ENCODE data around the gene GPR18.
"Not testable (repeated sequence)": the region's sequence is repeated elsewhere in the genome, so short reads cannot be mapped to it uniquely, and the experiment has no call there.

Gene GPR18

GRCh38 chr13:99231721-99232120, 26.5 kb downstream of the GPR18 start:
- H4K91ac ChIP-seq (ENCODE audit: low read depth, low read length) = no peak overlapping the region
- H3K4me2 ChIP-seq (ENCODE audit: low read length) = no peak overlapping the region
- H3K79me2 ChIP-seq (ENCODE audit: control insufficient read depth, insufficient read depth, low read length, poor library complexity) = peaks cover 6% of the 10 kb centered on the region
- no peak overlapping the region for H2BK12ac ChIP-seq (ENCODE audit: low read length)
- no peaks in the 10 kb centered on the region for H3K79me1 ChIP-seq (ENCODE audit: low read length)
- no peak overlapping the region for H3K4ac ChIP-seq (ENCODE audit: low read depth, low read length)
- H3K4me1 ChIP-seq (ENCODE audit: control insufficient read depth in 1 of 2, insufficient read depth in 2 of 2, low read length in 2 of 2) = peaks cover 3 to 5% of the 10 kb centered on the region in 2 experiments
- H3K18ac ChIP-seq (ENCODE audit: low read length) = no peak overlapping the region
- H3K4me3 ChIP-seq (ENCODE audit: low read depth, low read length) = no peak overlapping the region
- H3K9me3 ChIP-seq (ENCODE audit: insufficient read depth, low read depth, low read length) = no peaks in the 10 kb centered on the region
- H2AK5ac ChIP-seq (ENCODE audit: low read length) = no peak overlapping the region
- no peak overlapping the region for H3K27ac ChIP-seq (ENCODE audit: low read depth, low read length)
- H4K8ac ChIP-seq (ENCODE audit: low read depth, low read length) = no peak overlapping the region
- DNase-seq = peak; percentile 9 to 28
- WGBS (ENCODE audit: extremely low coverage, insufficient coverage, insufficient read length) = no CpG with 5 or more reads among the region's 1 CpG
- H2BK120ac ChIP-seq (ENCODE audit: insufficient read depth, low read length, poor library complexity) = no peak overlapping the region
- H3K27me3 ChIP-seq (ENCODE audit: insufficient read depth, low read length) = no peaks in the 10 kb centered on the region
- H3K23ac ChIP-seq (ENCODE audit: low read length) = no peak overlapping the region
- H3K14ac ChIP-seq (ENCODE audit: low read length) = no peak overlapping the region
- H3K36me3 ChIP-seq (ENCODE audit: control insufficient read depth in 1 of 2, insufficient read depth in 2 of 2, low read length in 2 of 2) = peaks cover 0 to 6% of the 10 kb centered on the region in 2 experiments
- H4K12ac ChIP-seq (ENCODE audit: low read depth, low read length) = no peak overlapping the region
- no peak overlapping the region for H2AFZ ChIP-seq (ENCODE audit: insufficient read depth, low read length, poor library complexity)
- no peak overlapping the region for H3K9ac ChIP-seq (ENCODE audit: low read length)
- H2BK5ac ChIP-seq (ENCODE audit: low read depth, low read length, poor library complexity) = no peak overlapping the region

GRCh38 chr13:99230991-99231390, 27.2 kb downstream of the GPR18 start:
- Histone ChIP-seq H3K4me2 (ENCODE audit: low read length) (no peak overlapping the region), H4K8ac (ENCODE audit: low read depth, low read length) (no peak overlapping the region), H3K4ac (ENCODE audit: low read depth, low read length) (peak overlapping the region; percentile 19), H3K36me3 (ENCODE audit: control insufficient read depth in 1 of 2, insufficient read depth in 2 of 2, low read length in 2 of 2) (peaks cover 0 to 6% of the 10 kb centered on the region in 2 experiments), H3K9me3 (ENCODE audit: insufficient read depth, low read depth, low read length) (no peaks in the 10 kb centered on the region), H2BK12ac (ENCODE audit: low read length) (no peak overlapping the region), H3K27me3 (ENCODE audit: insufficient read depth, low read length) (no peaks in the 10 kb centered on the region), H4K12ac (ENCODE audit: low read depth, low read length) (no peak overlapping the region), H3K4me3 (ENCODE audit: low read depth, low read length) (no peak overlapping the region), H3K23ac (ENCODE audit: low read length) (no peak overlapping the region), H3K4me1 (ENCODE audit: control insufficient read depth in 1 of 2, insufficient read depth in 2 of 2, low read length in 2 of 2) (peaks cover 3 to 5% of the 10 kb centered on the region in 2 experiments), H4K91ac (ENCODE audit: low read depth, low read length) (no peak overlapping the region), H3K14ac (ENCODE audit: low read length) (no peak overlapping the region), H2AFZ (ENCODE audit: insufficient read depth, low read length, poor library complexity) (no peak overlapping the region), H3K79me2 (ENCODE audit: control insufficient read depth, insufficient read depth, low read length, poor library complexity) (peaks cover 6% of the 10 kb centered on the region), H2BK120ac (ENCODE audit: insufficient read depth, low read length, poor library complexity) (no peak overlapping the region), H2BK5ac (ENCODE audit: low read depth, low read length, poor library complexity) (no peak overlapping the region), H2AK5ac (ENCODE audit: low read length) (no peak overlapping the region), H3K18ac (ENCODE audit: low read length) (no peak overlapping the region), H3K79me1 (ENCODE audit: low read length) (no peaks in the 10 kb centered on the region), H3K9ac (ENCODE audit: low read length) (no peak overlapping the region), H3K27ac (ENCODE audit: low read depth, low read length) (no peak overlapping the region)
- no peak for DNase-seq
- no CpG with 5 or more reads among the region's 3 CpGs for WGBS (ENCODE audit: extremely low coverage, insufficient coverage, insufficient read length)

GRCh38 chr13:99230588-99230987, 27.6 kb downstream of the GPR18 start:
- not testable (repeated sequence) for H3K18ac ChIP-seq (ENCODE audit: low read length); H2BK12ac ChIP-seq (ENCODE audit: low read length); H3K4me2 ChIP-seq (ENCODE audit: low read length); H3K27me3 ChIP-seq (ENCODE audit: insufficient read depth, low read length); H3K4me3 ChIP-seq (ENCODE audit: low read depth, low read length); H3K4me1 ChIP-seq (ENCODE audit: control insufficient read depth in 1 of 2, insufficient read depth in 2 of 2, low read length in 2 of 2); H3K27ac ChIP-seq (ENCODE audit: low read depth, low read length); H2AFZ ChIP-seq (ENCODE audit: insufficient read depth, low read length, poor library complexity); H2AK5ac ChIP-seq (ENCODE audit: low read length); H3K36me3 ChIP-seq (ENCODE audit: control insufficient read depth in 1 of 2, insufficient read depth in 2 of 2, low read length in 2 of 2); H2BK120ac ChIP-seq (ENCODE audit: insufficient read depth, low read length, poor library complexity); H2BK5ac ChIP-seq (ENCODE audit: low read depth, low read length, poor library complexity); H4K12ac ChIP-seq (ENCODE audit: low read depth, low read length); H3K9ac ChIP-seq (ENCODE audit: low read length); H4K91ac ChIP-seq (ENCODE audit: low read depth, low read length); H4K8ac ChIP-seq (ENCODE audit: low read depth, low read length); H3K79me1 ChIP-seq (ENCODE audit: low read length); H3K79me2 ChIP-seq (ENCODE audit: control insufficient read depth, insufficient read depth, low read length, poor library complexity); H3K4ac ChIP-seq (ENCODE audit: low read depth, low read length); H3K14ac ChIP-seq (ENCODE audit: low read length); H3K9me3 ChIP-seq (ENCODE audit: insufficient read depth, low read depth, low read length); H3K23ac ChIP-seq (ENCODE audit: low read length)
- peak in 1 of 2 donors; percentile 4 for DNase-seq
- no CpG with 5 or more reads among the region's 12 CpGs for WGBS (ENCODE audit: extremely low coverage, insufficient coverage, insufficient read length)

- Histone ChIP-seq H3K18ac (ENCODE audit: low read length) (peak overlapping the region; percentile 75), H4K91ac (ENCODE audit: low read depth, low read length) (no peak overlapping the region), H3K27me3 (ENCODE audit: insufficient read depth, low read length) (no peaks in the 10 kb centered on the region), H2BK12ac (ENCODE audit: low read length) (no peak overlapping the region), H2BK5ac (ENCODE audit: low read depth, low read length, poor library complexity) (no peak overlapping the region), H2AK5ac (ENCODE audit: low read length) (no peak overlapping the region), H3K79me1 (ENCODE audit: low read length) (no peaks in the 10 kb centered on the region), H3K4me1 (ENCODE audit: control insufficient read depth in 1 of 2, insufficient read depth in 2 of 2, low read length in 2 of 2) (peaks cover 3 to 5% of the 10 kb centered on the region in 2 experiments), H3K9me3 (ENCODE audit: insufficient read depth, low read depth, low read length) (no peaks in the 10 kb centered on the region), H4K8ac (ENCODE audit: low read depth, low read length) (no peak overlapping the region), H3K79me2 (ENCODE audit: control insufficient read depth, insufficient read depth, low read length, poor library complexity) (peaks cover 6% of the 10 kb centered on the region), H3K36me3 (ENCODE audit: control insufficient read depth in 1 of 2, insufficient read depth in 2 of 2, low read length in 2 of 2) (peaks cover 0 to 6% of the 10 kb centered on the region in 2 experiments), H3K9ac (ENCODE audit: low read length) (no peak overlapping the region), H2AFZ (ENCODE audit: insufficient read depth, low read length, poor library complexity) (no peak overlapping the region), H4K12ac (ENCODE audit: low read depth, low read length) (no peak overlapping the region), H3K4me2 (ENCODE audit: low read length) (no peak overlapping the region), H3K4ac (ENCODE audit: low read depth, low read length) (no peak overlapping the region), H3K4me3 (ENCODE audit: low read depth, low read length) (no peak overlapping the region), H2BK120ac (ENCODE audit: insufficient read depth, low read length, poor library complexity) (no peak overlapping the region), H3K23ac (ENCODE audit: low read length) (no peak overlapping the region), H3K27ac (ENCODE audit: low read depth, low read length) (no peak overlapping the region), H3K14ac (ENCODE audit: low read length) (no peak overlapping the region)
- DNase-seq = peak in 1 of 2 donors; percentile 44
- WGBS (ENCODE audit: extremely low coverage, insufficient coverage, insufficient read length) = no CpG with 5 or more reads among the region's 13 CpGs
These were observed 29.2 kb downstream of the GPR18 start for GRCh38 chr13:99228737-99229691.
